Body of pancreas (tissue), 4 donors: ENCODE measurements around the gene OR2A42. TPM values are rescaled to one million over a fixed set of nuclear protein-coding genes. Genes with fewer than 3 reads are reported as not detected.
"Not testable (repeated sequence)": the region's sequence is repeated elsewhere in the genome, so short reads cannot be mapped to it uniquely, and the experiment has no call there.

Experiments
- ATAC-seq: fragments of 150-250 bp; one replicate; pipeline ENCODE4 v1.9.1; 2016
- DNase-seq, 4 donors: peaks; one replicate each; pipeline ENCODE4 v3.0.0-alpha.2; 2019
- H3K27ac ChIP-seq, 4 donors: fragments of 200-600 bp; sonication (generic); 1 replicate in 3 of 4; 2 replicates in 1 of 4; pipeline versions ENCODE4 v1.5.1 to v1.6.1; 2016 to 2019; ENCODE audit warnings: mild to moderate bottlenecking in 1 of 4, mixed read lengths in 1 of 4, moderate library complexity in 1 of 4
- H3K27me3 ChIP-seq, 2 donors: fragments of 200-600 bp; sonication (generic); one replicate each; pipeline ENCODE4 v1.6.0; 2016; ENCODE audit warnings: mild to moderate bottlenecking in 1 of 2
- H3K36me3 ChIP-seq, 2 donors: fragments of 200-600 bp; sonication (generic); replicated peaks in 1 of 2; 2 replicates each; pipeline ENCODE4 v1.5.1; 2016; ENCODE audit warnings: low read depth in 2 of 2; ENCODE audit not compliant: insufficient read depth in 1 of 2
- H3K4me1 ChIP-seq: fragments of 200-600 bp; sonication (generic); one replicate; pipeline ENCODE4 v1.6.0; 2016
- H3K4me3 ChIP-seq, 2 donors: fragments of 200-600 bp; sonication (generic); 1 replicate in 1 of 2; 2 replicates in 1 of 2; pipeline ENCODE4 v1.5.1; 2016 to 2019
- H3K9me3 ChIP-seq, 3 donors: fragments of 200-600 bp; sonication (generic); 1 replicate in 2 of 3; 2 replicates in 1 of 3; pipeline ENCODE4 v1.5.1; 2016
- CTCF ChIP-seq, 7 experiments: fragments of 450-650 bp in 4 of 7; fragments of 200-600 bp in 3 of 7; sonication (generic) in 3 of 7; IDR thresholded peaks; one replicate each; pipeline ENCODE4 v1.5.1; 2016 to 2019; ENCODE audit warnings: antibody characterized with exemption in 7 of 7
- POLR2A ChIP-seq, 3 donors: fragments of 450-650 bp; IDR thresholded peaks; one replicate each; pipeline ENCODE4 v1.6.1; 2016; ENCODE audit warnings: antibody characterized with exemption in 3 of 3, mild to moderate bottlenecking in 2 of 3
- WGBS, 2 donors: methylation state at CpG; one replicate each; pipeline ENCODE4 v1.1.5; 2017; 5-methylcytosine and 5-hydroxymethylcytosine counted together
- intact Hi-C: fragments of 100-400 bp; cut with DNase I; formaldehyde crosslinking; loops from one replicate; pipeline ENCODE4 v1.15.1; 2023
- total RNA-seq, 2 donors: library from RNA; depleted of rRNA; stranded (reverse); fragments of >200 nt; gene quantifications; one replicate each; pipeline ENCODE4 v1.1.0, GENCODE V29; 2016

OR2A42 gene
- total RNA-seq, 2 donors from 2014 or later: not detected

- intact Hi-C loops: no loop called here
- 67 to 72% methylated on average over 3 of the region's 3 CpGs for WGBS, 2 donors
- Histone ChIP-seq H3K36me3 (no peaks in the 10 kb centered on the region), H3K9me3 (no peaks in the 10 kb centered on the region), H3K27ac (no peak overlapping the region), H3K27me3 (no peaks in the 10 kb centered on the region), H3K4me1 (no peaks in the 10 kb centered on the region), H3K4me3 (no peak overlapping the region)
- DNase-seq: no peak
- TF ChIP-seq POLR2A (IDR thresholded peaks at IDR 0.05) (no peak), CTCF (IDR thresholded peaks at IDR 0.05) (no peak)
- no peak for ATAC-seq
Measured at GRCh38 chr7:144256112-144256511, 16.7 kb upstream of the OR2A42 start.

GRCh38 chr7:144255471-144255897 is 16.1 kb upstream of the OR2A42 start:
- Histone ChIP-seq H3K4me3 (no peak overlapping the region), H3K36me3 (no peaks in the 10 kb centered on the region), H3K27ac (no peak overlapping the region), H3K9me3 (no peaks in the 10 kb centered on the region), H3K27me3 (no peaks in the 10 kb centered on the region), H3K4me1 (no peaks in the 10 kb centered on the region)
- WGBS, 2 donors: 81 to 82% methylated on average over 5 of the region's 5 CpGs
- ATAC-seq: no peak
- no peak for DNase-seq
- no peak for TF ChIP-seq POLR2A (IDR thresholded peaks at IDR 0.05)
- no peak for TF ChIP-seq CTCF (IDR thresholded peaks at IDR 0.05)
- intact Hi-C loops: no loop called here

GRCh38 chr7:144252307-144252706 is 12.9 kb upstream of the OR2A42 start:
- ATAC-seq, H3K27ac ChIP-seq, DNase-seq, H3K36me3 ChIP-seq, H3K27me3 ChIP-seq, H3K4me1 ChIP-seq, H3K4me3 ChIP-seq, intact Hi-C loops, H3K9me3 ChIP-seq: not testable (repeated sequence)
- WGBS, 2 donors: no CpG with 5 or more reads among the region's 4 CpGs

- H3K27me3 ChIP-seq, H3K4me1 ChIP-seq, ATAC-seq, H3K36me3 ChIP-seq, H3K9me3 ChIP-seq, H3K4me3 ChIP-seq, DNase-seq, intact Hi-C loops, H3K27ac ChIP-seq: not testable (repeated sequence)
- WGBS, 2 donors: no CpG with 5 or more reads among the region's 1 CpG
Measured at GRCh38 chr7:144247674-144248330, 8.4 kb upstream of the OR2A42 start.

- H3K27ac ChIP-seq, H3K4me3 ChIP-seq, ATAC-seq, H3K27me3 ChIP-seq, H3K4me1 ChIP-seq, H3K9me3 ChIP-seq, H3K36me3 ChIP-seq, intact Hi-C loops, DNase-seq: not testable (repeated sequence)
- WGBS, 2 donors: no CpG with 5 or more reads among the region's 5 CpGs
Measured at GRCh38 chr7:144246967-144247366, 7.6 kb upstream of the OR2A42 start.

- H3K27me3 ChIP-seq, ATAC-seq, intact Hi-C loops, H3K27ac ChIP-seq, H3K4me1 ChIP-seq, H3K36me3 ChIP-seq, DNase-seq, H3K9me3 ChIP-seq, H3K4me3 ChIP-seq: not testable (repeated sequence)
- no CpG with 5 or more reads among the region's 2 CpGs for WGBS, 2 donors
Measured at GRCh38 chr7:144245372-144245771, 6.0 kb upstream of the OR2A42 start.

- H3K36me3 ChIP-seq, H3K27ac ChIP-seq, H3K4me1 ChIP-seq, H3K4me3 ChIP-seq, H3K27me3 ChIP-seq, ATAC-seq, H3K9me3 ChIP-seq, DNase-seq, intact Hi-C loops: not testable (repeated sequence)
- 83 to 93% methylated on average over 2 of the region's 2 CpGs for WGBS, 2 donors
Measured at GRCh38 chr7:144238530-144239082, 799 bp downstream of the OR2A42 start.

GRCh38 chr7:144233039-144233438 is 6.4 kb downstream of the OR2A42 start:
- 77 to 81% methylated on average over 1 of the region's 1 CpG for WGBS, 2 donors
- H3K4me1 ChIP-seq, H3K9me3 ChIP-seq, DNase-seq, H3K27me3 ChIP-seq, H3K4me3 ChIP-seq, H3K27ac ChIP-seq, intact Hi-C loops, ATAC-seq, H3K36me3 ChIP-seq: not testable (repeated sequence)

GRCh38 chr7:144231027-144231426 is 8.4 kb downstream of the OR2A42 start:
- H3K9me3 ChIP-seq, DNase-seq, H3K27ac ChIP-seq, H3K4me1 ChIP-seq, H3K27me3 ChIP-seq, H3K4me3 ChIP-seq, H3K36me3 ChIP-seq, intact Hi-C loops, ATAC-seq: not testable (repeated sequence)
- no CpG with 5 or more reads among the region's 2 CpGs for WGBS, 2 donors

- H3K27me3 ChIP-seq, H3K4me1 ChIP-seq, H3K36me3 ChIP-seq, H3K9me3 ChIP-seq, H3K4me3 ChIP-seq, intact Hi-C loops, H3K27ac ChIP-seq, ATAC-seq, DNase-seq: not testable (repeated sequence)
- 80% methylated on average over 2 of the region's 3 CpGs; no CpG with 5 or more reads in 1 of the 2 donors for WGBS, 2 donors
Measured at GRCh38 chr7:144228810-144229209, 10.6 kb downstream of the OR2A42 start.
